GM12878 (cell line): Measurements from ENCODE around the gene GPN2. TPM values are rescaled to one million over a fixed set of nuclear protein-coding genes. Genes with fewer than 3 reads are reported as not detected.

Experiments used
- ASH2L ChIP-seq: fragments of 300-600, 200-600 bp; sonication (generic); IDR thresholded peaks from 2 replicates; pipeline ENCODE4 v1.6.1; 2017; ENCODE audit warnings: low read depth, mild to moderate bottlenecking, borderline replicate concordance
- KAT2A ChIP-seq: conservative IDR thresholded peaks from 2 replicates; pipeline ENCODE4 v1.6.1; 2011; ENCODE audit warnings: low read depth, low read length; ENCODE audit not compliant: control insufficient read depth
- PBX3 ChIP-seq: IDR thresholded peaks from 2 replicates; pipeline ENCODE4 v1.6.1; 2011; ENCODE audit warnings: mild to moderate bottlenecking, low read depth, low read length, moderate library complexity; ENCODE audit not compliant: insufficient replicate concordance
- POLR2A ChIP-seq: IDR thresholded peaks from 2 replicates; pipeline ENCODE4 v1.6.1; 2011; ENCODE audit warnings: low read depth, mild to moderate bottlenecking, low read length
- POU2F2 ChIP-seq: IDR thresholded peaks from 3 replicates; pipeline ENCODE4 v1.6.1; 2011; ENCODE audit warnings: low read depth, mild to moderate bottlenecking, low read length, borderline replicate concordance
- RELB ChIP-seq: fragments of 450-650 bp; IDR thresholded peaks from 2 replicates; pipeline ENCODE4 v1.6.1; 2017; ENCODE audit warnings: low read depth, mild to moderate bottlenecking, moderate library complexity
- STAT1 ChIP-seq: fragments of 450-650 bp; conservative IDR thresholded peaks from 2 replicates; pipeline ENCODE4 v1.6.1; 2014; ENCODE audit warnings: antibody characterized with exemption, mild to moderate bottlenecking
- YY1 ChIP-seq: IDR thresholded peaks from 2 replicates; pipeline ENCODE4 v1.6.1; 2011; ENCODE audit warnings: low read depth, mild to moderate bottlenecking, low read length
- ZBTB11 ChIP-seq: fragments of 450-650 bp; formaldehyde crosslinking; IDR thresholded peaks from 2 replicates; pipeline ENCODE4 v1.5.0; 2022; ENCODE audit warnings: mild to moderate bottlenecking, missing genetic modification characterization
- ZBTB4 ChIP-seq: fragments of 450-650 bp; formaldehyde crosslinking; IDR thresholded peaks from 2 replicates; pipeline ENCODE4 v1.4.0; 2022; ENCODE audit warnings: mild to moderate bottlenecking, moderate library complexity
- ZBTB40 ChIP-seq: fragments of 450-650 bp; IDR thresholded peaks from 2 replicates; pipeline ENCODE4 v1.6.1; 2016; ENCODE audit warnings: mild to moderate bottlenecking, moderate library complexity, borderline replicate concordance
- ZZZ3 ChIP-seq: IDR thresholded peaks from 2 replicates; pipeline ENCODE4 v1.6.1; 2011; ENCODE audit warnings: low read depth; ENCODE audit not compliant: control insufficient read depth, insufficient read length
- polyA plus RNA-seq, 11 experiments: library from polyadenylated mRNA; depleted of rRNA in 4 of 11; unstranded in 6 of 11; stranded (reverse) in 5 of 11; fragments of >200 nt; fragmentation: Nextera tagmentation in 4 of 11; fragmentation: Illumina TruSeq in 1 of 11; extraction: Ambion mirVana in 4 of 11; extraction: Trizol in 1 of 11; gene quantifications; 1 replicate in 1 of 11; 2 replicates in 10 of 11; pipeline versions ENCODE4 v1.2.1 to v1.2.3, GENCODE V29; 2011 to 2016; ENCODE audit warnings: inconsistent platforms in 2 of 11, missing spikeins in 2 of 11, low read depth in 1 of 11
- total RNA-seq, 4 experiments: library from RNA; depleted of rRNA in 3 of 4; stranded (reverse); fragments of >200 nt in 3 of 4; fragmentation: Illumina TruSeq in 1 of 4; extraction: Trizol in 1 of 4; gene quantifications; 2 replicates each; pipeline versions ENCODE4 v1.2.1 to v1.2.3, GENCODE V29; 2013 to 2021

Gene GPN2
- total and polyA plus RNA-seq, 10 of the 15 experiments (the other 5 are each of a cell fraction or from before 2014, with no cell fraction given) = 8.3 to 61.4 (median 23.3) TPM

GRCh38 chr1:26838474-26839338, 51.4 kb downstream of the GPN2 start (continued):
- no peak for TF ChIP-seq ZBTB11 (CRISPR knock-in tag)
- TF ChIP-seq RELB = peak; percentile 96
- peak; percentile 45 for TF ChIP-seq POLR2A
- TF ChIP-seq ZBTB4 = no peak
- no peak for TF ChIP-seq KAT2A
- TF ChIP-seq ZZZ3 = no peak
- TF ChIP-seq ASH2L = no peak
- TF ChIP-seq STAT1 = no peak
- no peak for TF ChIP-seq YY1
- no peak; the same call in 2 of the 3 replicates for TF ChIP-seq POU2F2
- no peak for TF ChIP-seq PBX3
- TF ChIP-seq ZBTB40 = no peak
